Vagina (tissue), 2 donors: ENCODE measurements around the gene BTN1A1. TPM values are rescaled to one million over a fixed set of nuclear protein-coding genes. Genes with fewer than 3 reads are reported as not detected.

Experiments
- DNase-seq, 2 donors: peaks; one replicate each; pipeline ENCODE4 v3.0.0-alpha.2; 2017; ENCODE audit errors: extremely low spot score in 2 of 2
- H3K27ac ChIP-seq: fragments of 200-600 bp; sonication (generic); one replicate; pipeline ENCODE4 v1.5.1; 2019
- H3K27me3 ChIP-seq: fragments of 200-600 bp; sonication (generic); one replicate; pipeline ENCODE4 v1.5.1; 2019
- H3K36me3 ChIP-seq, 2 donors: fragments of 200-600 bp; sonication (generic); one replicate each; pipeline ENCODE4 v1.5.1; 2017 to 2019
- H3K4me1 ChIP-seq: fragments of 200-600 bp; sonication (generic); one replicate; pipeline ENCODE4 v1.5.1; 2019
- H3K4me3 ChIP-seq, 2 donors: fragments of 200-600 bp; sonication (generic); 1 replicate in 1 of 2; 2 replicates in 1 of 2; pipeline ENCODE4 v1.5.1; 2016 to 2019
- H3K9me3 ChIP-seq: fragments of 200-600 bp; sonication (generic); one replicate; pipeline ENCODE4 v1.5.1; 2019
- POLR2A ChIP-seq, 2 donors: fragments of 450-650 bp; IDR thresholded peaks; one replicate each; pipeline ENCODE4 v1.6.1; 2017; ENCODE audit warnings: antibody characterized with exemption in 2 of 2, mild to moderate bottlenecking in 2 of 2, moderate library complexity in 2 of 2
- POLR2AphosphoS5 ChIP-seq, 2 donors: sonication (generic); formaldehyde crosslinking; IDR thresholded peaks; one replicate each; pipeline ENCODE4 v1.9.0; 2017; ENCODE audit warnings: antibody characterized with exemption in 2 of 2, mild to moderate bottlenecking in 2 of 2, low read depth in 1 of 2; ENCODE audit not compliant: insufficient read depth in 1 of 2
- intact Hi-C: fragments of 100-400 bp; cut with DNase I; formaldehyde crosslinking; loops from one replicate; pipeline ENCODE4 v1.15.1; 2023
- total RNA-seq: library from RNA; depleted of rRNA; stranded (reverse); fragments of >200 nt; gene quantifications from one replicate; pipeline ENCODE4 v1.2.3, GENCODE V29; 2016
- TF ChIP-seq, protein P1 (sequence below), 3 experiments: fragments of 450-650 bp in 2 of 3; fragments of 200-600 bp in 1 of 3; sonication (generic) in 1 of 3; IDR thresholded peaks; one replicate each; pipeline ENCODE4 v1.5.1; 2017 to 2019; ENCODE audit warnings: antibody characterized with exemption in 3 of 3, mild to moderate bottlenecking in 2 of 3, moderate library complexity in 2 of 3

The BTN1A1 gene, protein sequence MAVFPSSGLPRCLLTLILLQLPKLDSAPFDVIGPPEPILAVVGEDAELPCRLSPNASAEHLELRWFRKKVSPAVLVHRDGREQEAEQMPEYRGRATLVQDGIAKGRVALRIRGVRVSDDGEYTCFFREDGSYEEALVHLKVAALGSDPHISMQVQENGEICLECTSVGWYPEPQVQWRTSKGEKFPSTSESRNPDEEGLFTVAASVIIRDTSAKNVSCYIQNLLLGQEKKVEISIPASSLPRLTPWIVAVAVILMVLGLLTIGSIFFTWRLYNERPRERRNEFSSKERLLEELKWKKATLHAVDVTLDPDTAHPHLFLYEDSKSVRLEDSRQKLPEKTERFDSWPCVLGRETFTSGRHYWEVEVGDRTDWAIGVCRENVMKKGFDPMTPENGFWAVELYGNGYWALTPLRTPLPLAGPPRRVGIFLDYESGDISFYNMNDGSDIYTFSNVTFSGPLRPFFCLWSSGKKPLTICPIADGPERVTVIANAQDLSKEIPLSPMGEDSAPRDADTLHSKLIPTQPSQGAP
- not detected for total RNA-seq

DNA sequence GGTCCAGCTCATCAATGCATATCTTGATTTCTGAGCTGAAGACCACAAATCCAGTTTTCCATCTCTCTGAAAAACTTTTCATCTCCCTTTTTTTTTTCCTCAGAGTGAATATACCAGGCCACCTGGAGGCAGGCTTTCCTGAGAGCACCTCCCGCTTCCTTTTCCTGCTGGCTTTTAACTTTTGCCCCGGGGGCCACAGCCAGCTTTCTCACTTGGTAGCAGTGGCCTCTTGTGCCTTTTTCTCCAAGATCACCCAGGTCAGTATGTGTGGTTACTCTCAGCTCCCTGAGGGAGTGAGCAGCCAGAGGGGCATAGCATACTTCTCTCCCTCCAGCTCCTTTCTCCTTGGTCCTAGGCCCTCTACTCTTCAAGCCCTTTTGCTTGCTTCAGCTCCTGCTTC is at the start of gene BTN1A1:
Gene BTN1A1, plus strand, starts transcription at position 202 of the 400 bp plus-strand sequence. CDS start 984 bp downstream, outside the sequence.
- TF ChIP-seq POLR2A (IDR thresholded peaks at IDR 0.05) = no peak
- TF ChIP-seq POLR2AphosphoS5 (IDR thresholded peaks at IDR 0.05; ENCODE audit: insufficient read depth in 1 of 2, low read depth in 1 of 2) = no peak
- TF ChIP-seq, protein P1, sequence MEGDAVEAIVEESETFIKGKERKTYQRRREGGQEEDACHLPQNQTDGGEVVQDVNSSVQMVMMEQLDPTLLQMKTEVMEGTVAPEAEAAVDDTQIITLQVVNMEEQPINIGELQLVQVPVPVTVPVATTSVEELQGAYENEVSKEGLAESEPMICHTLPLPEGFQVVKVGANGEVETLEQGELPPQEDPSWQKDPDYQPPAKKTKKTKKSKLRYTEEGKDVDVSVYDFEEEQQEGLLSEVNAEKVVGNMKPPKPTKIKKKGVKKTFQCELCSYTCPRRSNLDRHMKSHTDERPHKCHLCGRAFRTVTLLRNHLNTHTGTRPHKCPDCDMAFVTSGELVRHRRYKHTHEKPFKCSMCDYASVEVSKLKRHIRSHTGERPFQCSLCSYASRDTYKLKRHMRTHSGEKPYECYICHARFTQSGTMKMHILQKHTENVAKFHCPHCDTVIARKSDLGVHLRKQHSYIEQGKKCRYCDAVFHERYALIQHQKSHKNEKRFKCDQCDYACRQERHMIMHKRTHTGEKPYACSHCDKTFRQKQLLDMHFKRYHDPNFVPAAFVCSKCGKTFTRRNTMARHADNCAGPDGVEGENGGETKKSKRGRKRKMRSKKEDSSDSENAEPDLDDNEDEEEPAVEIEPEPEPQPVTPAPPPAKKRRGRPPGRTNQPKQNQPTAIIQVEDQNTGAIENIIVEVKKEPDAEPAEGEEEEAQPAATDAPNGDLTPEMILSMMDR (IDR thresholded peaks at IDR 0.05) = no peak
- Histone ChIP-seq H3K36me3 (no peaks in the 10 kb centered on the region), H3K4me1 (peaks cover 8% of the 10 kb centered on the region), H3K27me3 (no peaks in the 10 kb centered on the region), H3K27ac (no peak within 1 kb of the TSS), H3K4me3 (peak within 1 kb of the TSS in 1 of 2 donors; percentile 20), H3K9me3 (no peaks in the 10 kb centered on the region)
- DNase-seq = no peak
- intact Hi-C loops = no loop called here

DNA sequence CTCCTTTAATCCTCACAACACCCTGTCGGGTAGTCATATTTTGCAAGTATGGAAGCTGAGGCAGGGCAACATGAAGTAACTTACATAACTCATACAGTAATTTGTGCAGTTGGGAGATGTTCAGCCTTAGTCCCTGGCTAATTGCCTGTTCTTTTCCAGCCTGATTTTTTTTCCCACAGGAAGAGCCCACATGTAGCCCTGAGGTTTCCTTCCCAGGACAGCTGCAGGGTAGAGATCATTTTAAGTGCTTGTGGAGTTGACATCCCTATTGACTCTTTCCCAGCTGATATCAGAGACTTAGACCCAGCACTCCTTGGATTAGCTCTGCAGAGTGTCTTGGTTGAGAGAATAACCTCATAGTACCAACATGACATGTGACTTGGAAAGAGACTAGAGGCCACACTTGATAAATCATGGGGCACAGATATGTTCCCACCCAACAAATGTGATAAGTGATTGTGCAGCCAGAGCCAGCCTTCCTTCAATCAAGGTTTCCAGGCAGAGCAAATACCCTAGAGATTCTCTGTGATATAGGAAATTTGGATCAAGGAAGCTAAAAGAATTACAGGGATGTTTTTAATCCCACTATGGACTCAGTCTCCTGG is 47.4 kb upstream of the BTN1A1 start:
- no peak for DNase-seq
- Histone ChIP-seq H3K9me3 (no peaks in the 10 kb centered on the region), H3K27ac (no peak overlapping the region), H3K4me3 (no peak overlapping the region), H3K27me3 (no peaks in the 10 kb centered on the region), H3K4me1 (peaks cover 7% of the 10 kb centered on the region), H3K36me3 (peaks cover 0 to 19% of the 10 kb centered on the region in 2 donors)
- intact Hi-C loops = no loop called here
- TF ChIP-seq POLR2A (IDR thresholded peaks at IDR 0.05) (no peak), POLR2AphosphoS5 (IDR thresholded peaks at IDR 0.05; ENCODE audit: insufficient read depth in 1 of 2, low read depth in 1 of 2) (no peak)
- TF ChIP-seq, protein P1 (IDR thresholded peaks at IDR 0.05) = no peak

DNA sequence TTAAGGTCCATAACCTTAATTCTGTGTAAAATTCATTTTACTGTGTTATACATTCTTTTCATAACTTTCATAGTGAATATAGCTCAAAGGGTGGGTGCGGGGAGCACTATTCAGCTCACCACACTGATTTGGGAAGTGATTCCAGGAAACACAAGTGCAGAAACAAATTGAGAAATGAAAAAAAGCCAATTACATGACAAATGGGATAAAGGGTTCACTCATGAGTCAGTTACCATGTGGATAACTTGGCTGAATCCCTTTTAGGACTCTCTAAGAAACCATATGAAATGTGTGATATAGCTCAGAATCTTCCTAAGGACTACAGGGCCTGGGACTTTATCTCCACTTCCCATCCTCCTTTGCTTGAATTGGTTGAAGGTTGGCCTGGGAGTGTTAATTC is 45.5 kb upstream of the BTN1A1 start:
- Histone ChIP-seq H3K27ac (no peak overlapping the region), H3K9me3 (no peaks in the 10 kb centered on the region), H3K36me3 (peaks cover 0 to 8% of the 10 kb centered on the region in 2 donors), H3K27me3 (no peaks in the 10 kb centered on the region), H3K4me1 (peaks cover 20% of the 10 kb centered on the region), H3K4me3 (no peak overlapping the region)
- DNase-seq = no peak
- TF ChIP-seq, protein P1 (IDR thresholded peaks at IDR 0.05) = no peak
- TF ChIP-seq POLR2AphosphoS5 (IDR thresholded peaks at IDR 0.05; ENCODE audit: insufficient read depth in 1 of 2, low read depth in 1 of 2) = no peak
- TF ChIP-seq POLR2A (IDR thresholded peaks at IDR 0.05) = no peak
- intact Hi-C loops = loop anchor here (5.0 kb wide), 1 partner anchor 92 kb away; no protein-coding TSS in a partner anchor

DNA sequence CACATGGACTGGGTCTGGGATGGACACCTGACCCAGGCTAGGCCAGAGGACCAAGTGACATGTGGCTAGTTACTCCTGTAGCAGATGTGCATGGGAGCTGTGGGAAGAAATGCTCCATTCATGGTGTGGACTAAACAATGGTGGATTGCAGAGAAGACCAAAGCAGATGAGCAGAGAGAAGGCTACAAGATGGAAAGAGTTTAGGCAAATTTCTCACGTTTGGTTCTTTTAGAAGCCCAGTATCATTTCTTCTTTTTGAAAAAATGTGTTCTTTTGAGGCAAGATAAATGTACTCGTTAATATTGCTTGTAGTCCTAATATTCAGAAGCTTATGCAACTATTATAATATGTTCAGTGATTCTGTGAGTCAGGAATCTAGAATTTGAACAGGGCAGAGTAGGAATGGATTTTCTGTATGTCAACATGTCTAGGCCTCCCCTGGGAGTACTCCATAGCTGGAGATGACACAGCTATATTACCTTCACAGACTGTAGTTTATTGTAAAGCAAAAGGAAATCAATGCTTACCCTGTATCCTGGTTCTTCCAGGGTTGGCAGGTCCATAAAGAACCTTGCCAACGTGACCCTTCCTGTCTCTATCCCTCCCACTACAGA is 44.6 kb upstream of the BTN1A1 start:
- no peaks in the 10 kb centered on the region for H3K27me3 ChIP-seq
- H3K27ac ChIP-seq = no peak overlapping the region
- no peak for DNase-seq
- no peaks in the 10 kb centered on the region for H3K9me3 ChIP-seq
- no peak overlapping the region for H3K4me3 ChIP-seq
- intact Hi-C loops = loop anchor here (5.0 kb wide), 1 partner anchor 93 kb away; no protein-coding TSS in a partner anchor
- peaks cover 0 to 11% of the 10 kb centered on the region in 2 donors for H3K36me3 ChIP-seq
- TF ChIP-seq, protein P1 (IDR thresholded peaks at IDR 0.05) = no peak
- no peak for TF ChIP-seq POLR2A (IDR thresholded peaks at IDR 0.05)
- no peak for TF ChIP-seq POLR2AphosphoS5 (IDR thresholded peaks at IDR 0.05; ENCODE audit: insufficient read depth in 1 of 2, low read depth in 1 of 2)
- H3K4me1 ChIP-seq = peaks cover 28% of the 10 kb centered on the region
